Measurements from ENCODE around the gene ZNF25.

ZNF25 gene

GRCh38 chr10:37992083-37992482 lies 15.6 kb upstream of the ZNF25 start:
- H3F3A ChIP-seq (ENCODE audit: low read depth): no peaks in the 10 kb centered on the region
- no peaks in the 10 kb centered on the region for H4K20me1 ChIP-seq (ENCODE audit: insufficient read depth, low read length, poor library complexity, severe bottlenecking)
- peaks cover 5% of the 10 kb centered on the region for H3K4me1 ChIP-seq (ENCODE audit: insufficient read depth, low read length, poor library complexity, severe bottlenecking)
- no peaks in the 10 kb centered on the region for H3K27me3 ChIP-seq (ENCODE audit: insufficient read depth, low read length, poor library complexity, severe bottlenecking)
- H3K9me2 ChIP-seq (replicated peaks; ENCODE audit: low read depth, low read length): no peaks in the 10 kb centered on the region
- no peak overlapping the region for H3K9ac ChIP-seq (ENCODE audit: low read depth, low read length, poor library complexity, severe bottlenecking)
- H3K9me3 ChIP-seq (ENCODE audit: insufficient read depth, low read depth, low read length): no peaks in the 10 kb centered on the region
- H3K4me2 ChIP-seq (ENCODE audit: low read depth, low read length, poor library complexity, severe bottlenecking): no peak overlapping the region
- no peak overlapping the region for H3K4me3 ChIP-seq (ENCODE audit: low read length, poor library complexity, severe bottlenecking)
- no peaks in the 10 kb centered on the region for H3K79me2 ChIP-seq (ENCODE audit: insufficient read depth, low read length)
- TF ChIP-seq EZH2phosphoT487 (IDR thresholded peaks at IDR 0.05; ENCODE audit: borderline replicate concordance) (no peak), CTCF (conservative IDR thresholded peaks at IDR 0.05; ENCODE audit: low read length) (no peak; the same call in 1 of the 2 replicates)
- no peak overlapping the region for H2AFZ ChIP-seq (ENCODE audit: low read length)
- H3K36me3 ChIP-seq (ENCODE audit: insufficient read depth, low read length): no peaks in the 10 kb centered on the region

GRCh38 chr10:37991655-37992054 lies 15.2 kb upstream of the ZNF25 start:
- H3K9ac ChIP-seq (ENCODE audit: low read depth, low read length, poor library complexity, severe bottlenecking): no peak overlapping the region
- no peak overlapping the region for H2AFZ ChIP-seq (ENCODE audit: low read length)
- H3K9me2 ChIP-seq (replicated peaks; ENCODE audit: low read depth, low read length): no peaks in the 10 kb centered on the region
- no peaks in the 10 kb centered on the region for H3K36me3 ChIP-seq (ENCODE audit: insufficient read depth, low read length)
- no peaks in the 10 kb centered on the region for H4K20me1 ChIP-seq (ENCODE audit: insufficient read depth, low read length, poor library complexity, severe bottlenecking)
- no peaks in the 10 kb centered on the region for H3K9me3 ChIP-seq (ENCODE audit: insufficient read depth, low read depth, low read length)
- no peaks in the 10 kb centered on the region for H3K27me3 ChIP-seq (ENCODE audit: insufficient read depth, low read length, poor library complexity, severe bottlenecking)
- no peak for TF ChIP-seq EZH2phosphoT487 (IDR thresholded peaks at IDR 0.05; ENCODE audit: borderline replicate concordance)
- no peak for TF ChIP-seq CTCF (conservative IDR thresholded peaks at IDR 0.05; ENCODE audit: low read length)
- no peak overlapping the region for H3K4me2 ChIP-seq (ENCODE audit: low read depth, low read length, poor library complexity, severe bottlenecking)
- peaks cover 5% of the 10 kb centered on the region for H3K4me1 ChIP-seq (ENCODE audit: insufficient read depth, low read length, poor library complexity, severe bottlenecking)
- H3K79me2 ChIP-seq (ENCODE audit: insufficient read depth, low read length): no peaks in the 10 kb centered on the region
- H3K4me3 ChIP-seq (ENCODE audit: low read length, poor library complexity, severe bottlenecking): no peak overlapping the region
- H3F3A ChIP-seq (ENCODE audit: low read depth): no peaks in the 10 kb centered on the region

- no peaks in the 10 kb centered on the region for H3K9me2 ChIP-seq (replicated peaks; ENCODE audit: low read depth, low read length)
- H3K4me3 ChIP-seq (ENCODE audit: low read length, poor library complexity, severe bottlenecking): peak overlapping the region; percentile 48
- H3K27me3 ChIP-seq (ENCODE audit: insufficient read depth, low read length, poor library complexity, severe bottlenecking): no peaks in the 10 kb centered on the region
- TF ChIP-seq EZH2phosphoT487 (IDR thresholded peaks at IDR 0.05; ENCODE audit: borderline replicate concordance) (no peak), CTCF (conservative IDR thresholded peaks at IDR 0.05; ENCODE audit: low read length) (no peak)
- no peaks in the 10 kb centered on the region for H3F3A ChIP-seq (ENCODE audit: low read depth)
- H3K4me1 ChIP-seq (ENCODE audit: insufficient read depth, low read length, poor library complexity, severe bottlenecking): peaks cover 21% of the 10 kb centered on the region
- peak overlapping the region; percentile 91 for H2AFZ ChIP-seq (ENCODE audit: low read length)
- H3K9me3 ChIP-seq (ENCODE audit: insufficient read depth, low read depth, low read length): no peaks in the 10 kb centered on the region
- peak overlapping the region; percentile 54 for H3K9ac ChIP-seq (ENCODE audit: low read depth, low read length, poor library complexity, severe bottlenecking)
- H3K4me2 ChIP-seq (ENCODE audit: low read depth, low read length, poor library complexity, severe bottlenecking): peak overlapping the region; percentile 60
- H3K79me2 ChIP-seq (ENCODE audit: insufficient read depth, low read length): peaks cover 4% of the 10 kb centered on the region; the same call in 1 of the 2 replicates
- H4K20me1 ChIP-seq (ENCODE audit: insufficient read depth, low read length, poor library complexity, severe bottlenecking): no peaks in the 10 kb centered on the region
- no peaks in the 10 kb centered on the region for H3K36me3 ChIP-seq (ENCODE audit: insufficient read depth, low read length)
Measured at GRCh38 chr10:37976880-37977203, 395 bp upstream of the ZNF25 start.

Data from Loucy (cell line).